ENCODE measurements around the gene PDE6B. TPM values are rescaled to one million over a fixed set of nuclear protein-coding genes. Genes with fewer than 3 reads are reported as not detected.

PDE6B gene
- total RNA-seq, 1 donor from 2014 or later, result 2.3 TPM

DNA sequence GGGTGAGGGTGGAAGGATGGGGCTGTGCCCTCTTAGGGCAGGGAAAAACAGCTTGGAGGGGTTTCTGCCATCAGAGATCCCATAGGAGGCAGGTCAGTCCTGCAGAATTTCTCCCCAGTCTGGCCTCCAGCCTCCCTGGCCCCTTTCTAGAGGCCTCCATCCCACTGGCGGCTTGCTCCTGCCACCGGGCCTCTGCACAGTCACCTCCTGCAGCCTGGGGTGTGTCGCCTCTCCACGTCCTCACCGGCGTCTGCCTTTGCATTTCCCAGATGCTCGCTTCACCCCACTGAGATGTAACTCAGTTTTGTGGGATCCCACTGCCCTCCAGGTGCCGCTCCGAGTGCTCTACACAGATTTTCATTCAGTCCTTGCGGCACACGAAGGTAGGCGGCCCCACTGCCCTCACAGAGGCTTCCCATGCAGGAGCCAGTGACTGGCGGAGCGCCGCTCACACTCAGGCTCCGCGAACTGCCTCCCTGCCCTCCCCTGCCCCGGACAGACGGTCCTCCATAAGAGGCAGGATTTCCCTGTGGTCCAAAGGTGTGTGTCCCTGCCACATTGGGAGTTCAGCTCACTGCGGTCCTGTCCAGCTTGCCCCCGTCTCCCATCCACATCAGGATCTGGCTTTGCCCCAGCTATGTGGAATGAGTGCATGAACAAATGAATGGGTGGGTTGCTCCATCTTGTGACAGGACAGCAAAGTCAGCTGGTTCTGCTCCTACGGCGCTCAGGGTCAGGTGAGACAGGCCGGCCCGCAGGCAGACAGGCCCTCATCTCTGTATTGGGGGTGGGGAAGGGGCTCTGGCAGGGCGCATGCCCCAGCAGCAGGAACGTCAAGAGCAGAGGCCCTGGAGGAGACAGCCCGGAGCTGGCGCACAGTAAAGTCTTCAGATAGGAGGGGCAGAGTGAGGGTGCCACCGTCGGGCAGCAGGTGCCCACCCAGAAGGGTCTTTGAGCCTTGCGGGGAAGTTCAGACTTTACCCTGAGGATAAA lies 46.6 kb upstream of the PDE6B start:
- no peak overlapping the region for H3K27ac Mint-ChIP-seq (ENCODE audit: unreplicated experiment)
- no peak for DNase-seq (ENCODE audit: low spot score)
- H3K4me1 Mint-ChIP-seq (ENCODE audit: low read depth), result peaks cover 8% of the 10 kb centered on the region
- H3K27me3 Mint-ChIP-seq (ENCODE audit: low read depth), result peaks cover 46% of the 10 kb centered on the region
- no peak overlapping the region for H3K4me3 Mint-ChIP-seq (ENCODE audit: unreplicated experiment)
- TF ChIP-seq, protein P1, sequence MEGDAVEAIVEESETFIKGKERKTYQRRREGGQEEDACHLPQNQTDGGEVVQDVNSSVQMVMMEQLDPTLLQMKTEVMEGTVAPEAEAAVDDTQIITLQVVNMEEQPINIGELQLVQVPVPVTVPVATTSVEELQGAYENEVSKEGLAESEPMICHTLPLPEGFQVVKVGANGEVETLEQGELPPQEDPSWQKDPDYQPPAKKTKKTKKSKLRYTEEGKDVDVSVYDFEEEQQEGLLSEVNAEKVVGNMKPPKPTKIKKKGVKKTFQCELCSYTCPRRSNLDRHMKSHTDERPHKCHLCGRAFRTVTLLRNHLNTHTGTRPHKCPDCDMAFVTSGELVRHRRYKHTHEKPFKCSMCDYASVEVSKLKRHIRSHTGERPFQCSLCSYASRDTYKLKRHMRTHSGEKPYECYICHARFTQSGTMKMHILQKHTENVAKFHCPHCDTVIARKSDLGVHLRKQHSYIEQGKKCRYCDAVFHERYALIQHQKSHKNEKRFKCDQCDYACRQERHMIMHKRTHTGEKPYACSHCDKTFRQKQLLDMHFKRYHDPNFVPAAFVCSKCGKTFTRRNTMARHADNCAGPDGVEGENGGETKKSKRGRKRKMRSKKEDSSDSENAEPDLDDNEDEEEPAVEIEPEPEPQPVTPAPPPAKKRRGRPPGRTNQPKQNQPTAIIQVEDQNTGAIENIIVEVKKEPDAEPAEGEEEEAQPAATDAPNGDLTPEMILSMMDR (IDR thresholded peaks at IDR 0.05), result no peak
- H3K36me3 Mint-ChIP-seq (ENCODE audit: low read depth), result no peaks in the 10 kb centered on the region
- H3K9me3 Mint-ChIP-seq (ENCODE audit: low read depth), result peaks cover 3% of the 10 kb centered on the region

DNA sequence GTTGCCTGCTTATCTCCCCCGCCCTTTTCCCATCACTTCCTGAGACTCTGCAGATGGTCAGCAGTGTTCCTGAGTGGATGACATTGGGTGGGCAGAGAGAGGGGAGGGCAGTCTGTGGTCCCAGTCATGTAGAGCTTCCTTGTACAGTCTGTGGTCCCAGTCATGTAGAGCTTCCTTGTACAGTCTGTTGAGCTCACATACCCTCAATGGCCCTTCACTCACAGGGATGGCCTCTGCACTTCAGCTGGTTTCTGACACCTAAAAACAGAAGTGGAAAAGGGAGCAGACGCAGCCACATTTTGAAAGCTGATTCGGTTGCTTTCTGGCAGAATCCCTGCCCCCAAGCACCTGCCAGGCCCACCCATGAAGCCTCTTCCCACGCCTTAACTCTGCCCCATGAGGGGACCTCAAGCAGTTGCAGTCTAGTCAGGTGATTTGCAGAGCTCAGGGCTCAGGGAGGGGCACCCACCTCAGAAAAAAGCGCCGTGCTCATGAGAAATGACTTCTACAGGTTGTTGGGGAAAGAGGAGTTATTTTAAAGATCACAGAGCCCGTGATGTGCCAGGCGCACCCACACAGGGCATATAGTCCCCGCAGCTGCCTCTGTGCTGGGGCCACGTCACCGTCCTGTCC lies 45.7 kb upstream of the PDE6B start:
- no peak for DNase-seq (ENCODE audit: low spot score)
- Mint-ChIP-seq H3K4me3 (ENCODE audit: unreplicated experiment) (no peak overlapping the region), H3K27me3 (ENCODE audit: low read depth) (peaks cover 41% of the 10 kb centered on the region), H3K36me3 (ENCODE audit: low read depth) (no peaks in the 10 kb centered on the region), H3K9me3 (ENCODE audit: low read depth) (peaks cover 9% of the 10 kb centered on the region), H3K4me1 (ENCODE audit: low read depth) (peaks cover 8% of the 10 kb centered on the region), H3K27ac (ENCODE audit: unreplicated experiment) (no peak overlapping the region)
- TF ChIP-seq, protein P1 (IDR thresholded peaks at IDR 0.05), result no peak

DNA sequence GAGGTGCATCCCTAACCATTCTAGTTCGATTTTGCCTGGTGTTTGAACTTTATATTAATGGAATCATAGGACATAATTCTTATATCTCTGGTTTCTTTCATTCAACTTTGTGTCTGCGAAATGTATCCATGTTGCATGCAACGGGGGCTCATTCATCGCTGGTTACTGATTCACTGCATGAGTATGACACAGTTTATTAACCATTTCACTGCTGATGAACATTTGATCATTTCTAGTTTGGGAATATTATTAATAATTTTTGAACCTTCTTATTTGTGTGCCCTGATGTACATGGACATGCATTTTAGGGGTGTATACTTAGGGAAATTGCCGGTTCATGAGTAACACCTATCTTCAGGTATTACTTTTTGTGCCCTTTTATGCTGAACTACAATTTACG lies 44.2 kb upstream of the PDE6B start:
- H3K4me1 Mint-ChIP-seq (ENCODE audit: low read depth), result peaks cover 8% of the 10 kb centered on the region
- H3K4me3 Mint-ChIP-seq (ENCODE audit: unreplicated experiment), result no peak overlapping the region
- TF ChIP-seq, protein P1 (IDR thresholded peaks at IDR 0.05), result no peak
- H3K36me3 Mint-ChIP-seq (ENCODE audit: low read depth), result no peaks in the 10 kb centered on the region
- DNase-seq (ENCODE audit: low spot score), result no peak
- H3K27ac Mint-ChIP-seq (ENCODE audit: unreplicated experiment), result no peak overlapping the region
- peaks cover 9% of the 10 kb centered on the region for H3K9me3 Mint-ChIP-seq (ENCODE audit: low read depth)
- H3K27me3 Mint-ChIP-seq (ENCODE audit: low read depth), result peaks cover 42% of the 10 kb centered on the region

DNA sequence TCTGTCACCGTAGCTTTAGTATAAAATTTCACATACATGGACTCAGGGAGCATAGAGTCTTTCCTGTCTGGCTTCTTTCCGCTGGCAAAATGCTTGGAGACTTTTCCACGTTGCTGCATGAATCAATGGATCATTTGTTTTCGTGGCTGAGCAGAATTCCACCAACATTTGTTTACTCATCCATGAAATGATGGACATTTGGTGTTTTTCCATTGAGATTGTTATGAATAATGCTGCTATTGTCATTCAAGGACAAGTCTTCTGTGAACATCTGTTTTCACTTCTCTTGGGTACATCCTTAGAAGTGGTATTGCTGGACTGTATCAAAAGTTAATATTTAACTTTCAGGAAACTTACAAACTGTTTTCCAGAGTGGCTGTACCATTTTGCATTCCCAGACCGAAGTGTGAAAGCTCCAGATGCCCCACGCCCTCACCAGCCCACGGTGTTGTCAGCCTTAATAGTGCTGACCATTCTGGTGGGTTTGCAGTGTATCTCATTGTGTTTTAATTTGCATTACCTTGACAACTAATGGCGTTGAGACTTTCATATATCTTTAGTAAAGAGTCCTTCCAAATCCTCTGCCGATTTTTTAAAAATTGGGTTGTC lies 43.5 kb upstream of the PDE6B start:
- Mint-ChIP-seq H3K36me3 (ENCODE audit: low read depth) (no peaks in the 10 kb centered on the region), H3K27me3 (ENCODE audit: low read depth) (peaks cover 45% of the 10 kb centered on the region), H3K4me1 (ENCODE audit: low read depth) (peaks cover 12% of the 10 kb centered on the region), H3K9me3 (ENCODE audit: low read depth) (peaks cover 9% of the 10 kb centered on the region), H3K27ac (ENCODE audit: unreplicated experiment) (no peak overlapping the region), H3K4me3 (ENCODE audit: unreplicated experiment) (no peak overlapping the region)
- TF ChIP-seq, protein P1 (IDR thresholded peaks at IDR 0.05), result no peak
- no peak for DNase-seq (ENCODE audit: low spot score)

DNA sequence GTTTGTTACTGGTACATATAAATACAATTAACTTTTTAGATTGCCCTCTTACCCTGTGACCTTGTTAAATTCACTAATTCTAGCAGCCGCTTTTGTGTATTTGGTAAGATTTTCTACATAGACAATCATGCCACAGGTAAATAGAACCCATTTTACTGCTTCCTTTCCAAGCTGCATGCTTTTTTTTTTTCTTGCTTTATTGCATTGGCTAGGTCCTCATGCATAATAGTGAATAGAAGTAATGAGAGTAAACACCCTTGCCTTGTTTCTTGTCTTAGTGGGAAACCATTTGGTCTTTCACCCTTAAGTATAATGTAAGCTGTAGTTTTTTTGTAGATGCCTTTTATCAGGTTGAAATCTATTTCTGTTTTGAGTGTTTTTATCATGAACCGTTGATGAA lies 41.6 kb upstream of the PDE6B start:
- peaks cover 9% of the 10 kb centered on the region for H3K9me3 Mint-ChIP-seq (ENCODE audit: low read depth)
- TF ChIP-seq, protein P1 (IDR thresholded peaks at IDR 0.05), result no peak
- peaks cover 35% of the 10 kb centered on the region for H3K27me3 Mint-ChIP-seq (ENCODE audit: low read depth)
- no peaks in the 10 kb centered on the region for H3K36me3 Mint-ChIP-seq (ENCODE audit: low read depth)
- no peak overlapping the region for H3K27ac Mint-ChIP-seq (ENCODE audit: unreplicated experiment)
- peaks cover 4% of the 10 kb centered on the region for H3K4me1 Mint-ChIP-seq (ENCODE audit: low read depth)
- no peak overlapping the region for H3K4me3 Mint-ChIP-seq (ENCODE audit: unreplicated experiment)
- DNase-seq (ENCODE audit: low spot score), result no peak
